GM12878 (cell line): ENCODE results near the gene CPNE5. TPM values are rescaled to one million over a fixed set of nuclear protein-coding genes. Genes with fewer than 3 reads are reported as not detected.

Experiments
- ATAC-seq: fragments of 200-7000 bp; cut with Tn5 transposase; 3 replicates; pipeline ENCODE4 v1.9.1; 2020; ENCODE audit warnings: mild to moderate bottlenecking, moderate library complexity
- BruUV-seq: library from RNA; stranded (reverse); fragments of 400-500 nt; replicated peaks from 2 replicates; lab custom pipeline; 2021; lab: Mats Ljungman, UMichigan
- CTCF ChIA-PET: fragments of 300-600 bp; sonication (Branson Sonifier 250); formaldehyde crosslinking; extraction: SDS; loops from one replicate; lab custom pipeline; 2021; ENCODE audit warnings: inconsistent platforms; lab: Yijun Ruan, JAX
- POLR2A ChIA-PET: fragments of 350-600 bp; formaldehyde crosslinking; extraction: SDS; loops from one replicate; lab custom pipeline; 2021; ENCODE audit warnings: inconsistent platforms; lab: Charles Lee
- RAD21 ChIA-PET: fragments of 300-600 bp; sonication (Branson Sonifier 250); formaldehyde crosslinking; loops from one replicate; lab custom pipeline; 2023; ENCODE audit warnings: antibody characterized with exemption; ENCODE audit not compliant: unreplicated experiment; lab: Charles Lee
- SMC1A ChIA-PET: fragments of 300-600 bp; sonication (Branson Sonifier 250); formaldehyde crosslinking; loops from one replicate; lab custom pipeline; 2023; ENCODE audit not compliant: unreplicated experiment, uncharacterized antibody; lab: Charles Lee
- DNase-seq: peaks from one replicate; pipeline ENCODE4 v3.0.0-alpha.2; 2011; ENCODE audit warnings: low read depth, low spot score
- FAIRE-seq: peaks from 3 replicates; lab custom pipeline; 2011; peaks lifted over from hg19 to GRCh38; lab: Jason Lieb, UNC
- H2AFZ ChIP-seq: 2 replicates; pipeline ENCODE4 v1.6.0; 2011; ENCODE audit warnings: low read depth, low read length, control low read depth; ENCODE audit not compliant: control insufficient read depth
- H3K27ac ChIP-seq: 2 replicates; pipeline ENCODE4 v1.5.1; 2011; ENCODE audit warnings: control low read depth; ENCODE audit not compliant: control insufficient read depth, insufficient read depth
- H3K27me3 ChIP-seq, 2 experiments: replicated peaks in 1 of 2; 2 replicates each; pipeline versions ENCODE4 v1.6.0 to v1.6.1; 2011; ENCODE audit warnings: low read length in 1 of 2; ENCODE audit not compliant: control insufficient read depth in 2 of 2, insufficient read depth in 2 of 2
- H3K36me3 ChIP-seq, 2 experiments: 2 replicates each; pipeline ENCODE4 v1.5.1; 2011; ENCODE audit warnings: low read length in 1 of 2; ENCODE audit not compliant: control insufficient read depth in 2 of 2, insufficient read depth in 2 of 2
- H3K4me1 ChIP-seq: 2 replicates; pipeline ENCODE4 v1.6.1; 2011; ENCODE audit warnings: mild to moderate bottlenecking, low read length, moderate library complexity, mixed read lengths; ENCODE audit not compliant: control insufficient read depth, insufficient read depth
- H3K4me2 ChIP-seq: 2 replicates; pipeline ENCODE4 v1.6.0; 2011; ENCODE audit warnings: control low read depth; ENCODE audit not compliant: control insufficient read depth, insufficient read depth
- H3K4me3 ChIP-seq: fragments of 200-600 bp; sonication (generic); 2 replicates; pipeline ENCODE4 v1.5.1; 2016
- H3K79me2 ChIP-seq: 2 replicates; pipeline ENCODE4 v1.6.0; 2011; ENCODE audit warnings: low read length; ENCODE audit not compliant: control insufficient read depth, insufficient read depth
- H3K9ac ChIP-seq: 2 replicates; pipeline ENCODE4 v1.8.0; 2011; ENCODE audit warnings: low read length, control low read depth, mixed read lengths; ENCODE audit not compliant: control insufficient read depth, insufficient read depth
- H3K9me3 ChIP-seq: replicated peaks from 3 replicates; pipeline ENCODE4 v1.5.1; 2011; ENCODE audit warnings: mild to moderate bottlenecking, low read length; ENCODE audit not compliant: control insufficient read depth, insufficient read depth
- H4K20me1 ChIP-seq: 2 replicates; pipeline ENCODE4 v1.6.0; 2011; ENCODE audit not compliant: control insufficient read depth, insufficient read depth
- CBX5 ChIP-seq: sonication (generic); IDR thresholded peaks from 2 replicates; pipeline ENCODE4 v1.6.1; 2016; ENCODE audit warnings: low read depth, moderate library complexity, mild to moderate bottlenecking, inconsistent platforms
- CEBPB ChIP-seq, 2 experiments: fragments of 150-350 bp in 1 of 2; IDR thresholded peaks; 2 replicates each; pipeline ENCODE4 v1.6.1; 2012 to 2014; ENCODE audit warnings: low read depth in 2 of 2, low read length in 2 of 2, borderline replicate concordance in 1 of 2, inconsistent platforms in 1 of 2
- CHD4 ChIP-seq: fragments of 200-600 bp; sonication (generic); IDR thresholded peaks from 2 replicates; pipeline ENCODE4 v1.6.1; 2016; ENCODE audit warnings: mild to moderate bottlenecking
- CREB1 ChIP-seq: IDR thresholded peaks from 2 replicates; pipeline ENCODE4 v1.6.1; 2012; ENCODE audit warnings: low read depth, mild to moderate bottlenecking, inconsistent platforms
- ELK1 ChIP-seq: IDR thresholded peaks from 2 replicates; pipeline ENCODE4 v1.6.1; 2012; ENCODE audit warnings: low read depth, low read length, improper control_type of control experiment
- IKZF1 ChIP-seq: fragments of 450-650 bp; conservative IDR thresholded peaks from 2 replicates; pipeline ENCODE4 v1.6.1; 2017; ENCODE audit warnings: antibody characterized with exemption, mild to moderate bottlenecking
- JUNB ChIP-seq: IDR thresholded peaks from 2 replicates; pipeline ENCODE4 v1.6.1; 2016; ENCODE audit warnings: antibody characterized with exemption, mild to moderate bottlenecking
- KAT2A ChIP-seq: conservative IDR thresholded peaks from 2 replicates; pipeline ENCODE4 v1.6.1; 2011; ENCODE audit warnings: low read depth, low read length; ENCODE audit not compliant: control insufficient read depth
- LARP7 ChIP-seq: fragments of 450-650 bp; IDR thresholded peaks from 2 replicates; pipeline ENCODE4 v1.6.1; 2017; ENCODE audit warnings: mild to moderate bottlenecking
- PAX8 ChIP-seq: fragments of 450-650 bp; IDR thresholded peaks from 2 replicates; pipeline ENCODE4 v1.6.1; 2017; ENCODE audit warnings: mild to moderate bottlenecking, moderate library complexity
- RAD51 ChIP-seq: fragments of 450-650 bp; IDR thresholded peaks from 2 replicates; pipeline ENCODE4 v1.6.1; 2016; ENCODE audit warnings: moderate library complexity, mild to moderate bottlenecking, inconsistent platforms
- RELA ChIP-seq: fragments of 450-650 bp; IDR thresholded peaks from 2 replicates; pipeline ENCODE4 v1.8.0; 2014; ENCODE audit warnings: borderline replicate concordance; ENCODE audit not compliant: partially characterized antibody
- SPI1 ChIP-seq: IDR thresholded peaks from 2 replicates; pipeline ENCODE4 v1.6.1; 2011; ENCODE audit warnings: low read depth, mild to moderate bottlenecking, low read length, moderate library complexity, borderline replicate concordance; ENCODE audit not compliant: insufficient read depth
- WRNIP1 ChIP-seq: IDR thresholded peaks from 2 replicates; pipeline ENCODE4 v1.6.1; 2011; ENCODE audit warnings: low read depth, low read length, improper control_type of control experiment, borderline replicate concordance
- WGBS: methylation state at CpG from one replicate; pipeline ENCODE4 v1.1.6; 2016; ENCODE audit warnings: low lambda C conversion rate; ENCODE audit not compliant: insufficient replicate concordance, insufficient coverage; ENCODE audit errors: missing lambda C conversion rate; 5-methylcytosine and 5-hydroxymethylcytosine counted together
- in situ Hi-C: fragments of 300-500 bp; cut with MboI; formaldehyde crosslinking; loops from 9 replicates; pipeline ENCODE4 v1.14.3; 2018; ENCODE audit warnings: mixed read lengths
- intact Hi-C: fragments of 100-400 bp; cut with micrococcal nuclease; formaldehyde crosslinking; loops from one replicate; pipeline ENCODE4 v1.14.2; 2022; ENCODE audit not compliant: unreplicated experiment
- polyA plus RNA-seq, 11 experiments: library from polyadenylated mRNA; depleted of rRNA in 4 of 11; unstranded in 6 of 11; stranded (reverse) in 5 of 11; fragments of >200 nt; fragmentation: Nextera tagmentation in 4 of 11; fragmentation: Illumina TruSeq in 1 of 11; extraction: Ambion mirVana in 4 of 11; extraction: Trizol in 1 of 11; gene quantifications; 1 replicate in 1 of 11; 2 replicates in 10 of 11; pipeline versions ENCODE4 v1.2.1 to v1.2.3, GENCODE V29; 2011 to 2016; ENCODE audit warnings: inconsistent platforms in 2 of 11, missing spikeins in 2 of 11, low read depth in 1 of 11
- total RNA-seq, 4 experiments: library from RNA; depleted of rRNA in 3 of 4; stranded (reverse); fragments of >200 nt in 3 of 4; fragmentation: Illumina TruSeq in 1 of 4; extraction: Trizol in 1 of 4; gene quantifications; 2 replicates each; pipeline versions ENCODE4 v1.2.1 to v1.2.3, GENCODE V29; 2013 to 2021

CPNE5 gene
- total and polyA plus RNA-seq, 10 of the 15 experiments (the other 5 are each of a cell fraction or from before 2014, with no cell fraction given) = 2.4 to 39.1 (median 18.2) TPM

GRCh38 chr6:36717231-36717825 lies 121.9 kb downstream of the CPNE5 start (continued):
- TF ChIP-seq WRNIP1 (no peak), CEBPB (IDR thresholded peaks at IDR 0.05; ENCODE audit: borderline replicate concordance in 1 of 2, low read depth in 2 of 2, low read length in 2 of 2) (no peak), RELA (no peak), IKZF1 (no peak), CHD4 (no peak), RAD51 (no peak), PAX8 (no peak), CREB1 (no peak), JUNB (no peak), LARP7 (no peak), KAT2A (no peak), SPI1 (no peak)
- TF ChIP-seq, all 136 proteins: peak for 0

GRCh38 chr6:36716476-36717093 lies 122.7 kb downstream of the CPNE5 start:
- Histone ChIP-seq H4K20me1 (no peaks in the 10 kb centered on the region), H3K4me2 (no peak overlapping the region), H3K9me3 (no peaks in the 10 kb centered on the region), H3K27ac (no peak overlapping the region), H3K9ac (no peak overlapping the region), H3K4me3 (no peak overlapping the region), H3K79me2 (no peaks in the 10 kb centered on the region), H2AFZ (no peak overlapping the region), H3K27me3 (no peaks in the 10 kb centered on the region), H3K36me3 (no peaks in the 10 kb centered on the region), H3K4me1 (peaks cover 14% of the 10 kb centered on the region)
- ChIA-PET POLR2A (interaction anchor here (0.6 to 1.3 kb wide), 2 partner anchors 24 to 102 kb away, joined by 3 to 5 read pairs; no protein-coding TSS in a partner anchor), CTCF (no interaction called here), RAD21 (interaction anchor here (0.7 to 1.7 kb wide), 2 partner anchors 24 to 89 kb away, joined by 3 read pairs; no protein-coding TSS in a partner anchor), SMC1A (interaction anchor here (1.6 kb wide), 1 partner anchor 101 kb away, joined by 4 read pairs; no protein-coding TSS in a partner anchor)
- in situ Hi-C loops = no loop called here
- TF ChIP-seq ELK1 = no peak
- TF ChIP-seq CBX5 = no peak
- DNase-seq (no peak), FAIRE-seq (no peak), ATAC-seq (no peak)
- BruUV-seq = no TSS peak
- WGBS = 59% methylated on average over 8 of the region's 8 CpGs
- intact Hi-C loops = no loop called here
